ENCODE results near the gene STX4.

GRCh38 chr16:31083981-31084380 is 50.6 kb downstream of the STX4 start:
- no peak for TF ChIP-seq YY1 (IDR thresholded peaks at IDR 0.05; ENCODE audit: insufficient read depth, insufficient read length)
- TF ChIP-seq ZNF274 (IDR thresholded peaks at IDR 0.05; ENCODE audit: low read depth, low read length), result no peak
- no peak for TF ChIP-seq SUZ12 (IDR thresholded peaks at IDR 0.05; ENCODE audit: extremely low read depth, insufficient read depth, insufficient read length)

Measured in NT2/D1 (cell line).